Type B pancreatic cell (in vitro differentiated cells): ENCODE data around the gene FOSB. TPM values are rescaled to one million over a fixed set of nuclear protein-coding genes. Genes with fewer than 3 reads are reported as not detected.

Experiments
- DNase-seq: peaks from one replicate; pipeline ENCODE4 v3.0.0; 2021; ENCODE audit warnings: mixed read lengths; ENCODE audit not compliant: unreplicated experiment; ENCODE audit errors: extremely low spot score
- H3K27ac Mint-ChIP-seq: 2 replicates; pipeline ENCODE4 v1.8.0; 2021; ENCODE audit warnings: mild to moderate bottlenecking, mixed read lengths
- H3K27me3 Mint-ChIP-seq: 2 replicates; pipeline ENCODE4 v1.8.0; 2021; ENCODE audit warnings: mixed read lengths
- H3K36me3 Mint-ChIP-seq: 2 replicates; pipeline ENCODE4 v1.8.0; 2021; ENCODE audit warnings: mixed read lengths
- H3K4me1 Mint-ChIP-seq: one replicate; pipeline ENCODE4 v1.8.0; 2021; ENCODE audit warnings: mixed read lengths; ENCODE audit not compliant: unreplicated experiment
- H3K4me3 Mint-ChIP-seq: 2 replicates; pipeline ENCODE4 v1.8.0; 2021; ENCODE audit warnings: mild to moderate bottlenecking, mixed read lengths
- H3K9me3 Mint-ChIP-seq: 2 replicates; pipeline ENCODE4 v1.8.0; 2021; ENCODE audit warnings: mixed read lengths
- total RNA-seq: library from RNA; stranded (reverse); gene quantifications from 2 replicates; pipeline ENCODE4 v1.2.1, GENCODE V29; 2021; ENCODE audit warnings: low replicate concordance
- TF ChIP-seq, protein P1 (sequence below): fragments of 200-600 bp; sonication (generic); conservative IDR thresholded peaks from 2 replicates; pipeline ENCODE4 v1.5.0; 2021; ENCODE audit warnings: antibody characterized with exemption, mild to moderate bottlenecking

The FOSB gene
- total RNA-seq, 1 donor from 2014 or later, result 28.4 TPM

DNA sequence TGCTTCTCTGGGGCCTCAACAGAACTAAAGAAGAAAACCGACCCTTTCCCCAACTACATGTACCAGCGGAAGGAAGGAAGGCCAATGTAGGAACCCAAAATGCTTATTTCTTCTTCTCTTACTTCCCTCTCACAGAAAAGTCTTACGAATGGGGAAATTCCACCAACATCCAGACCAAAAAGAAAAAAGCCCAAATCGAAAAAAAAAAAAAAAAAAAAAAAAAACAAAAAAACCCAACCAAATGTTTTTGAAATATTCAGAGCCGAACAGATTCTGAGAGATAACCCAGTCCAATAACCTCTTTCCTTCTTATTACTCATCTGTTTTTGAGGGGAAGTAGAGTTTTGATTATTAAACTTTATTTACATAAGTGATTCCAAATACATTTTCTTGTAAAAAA is 34.3 kb downstream of the FOSB start:
- H3K27ac Mint-ChIP-seq, result no peak overlapping the region
- no peak for DNase-seq

DNA sequence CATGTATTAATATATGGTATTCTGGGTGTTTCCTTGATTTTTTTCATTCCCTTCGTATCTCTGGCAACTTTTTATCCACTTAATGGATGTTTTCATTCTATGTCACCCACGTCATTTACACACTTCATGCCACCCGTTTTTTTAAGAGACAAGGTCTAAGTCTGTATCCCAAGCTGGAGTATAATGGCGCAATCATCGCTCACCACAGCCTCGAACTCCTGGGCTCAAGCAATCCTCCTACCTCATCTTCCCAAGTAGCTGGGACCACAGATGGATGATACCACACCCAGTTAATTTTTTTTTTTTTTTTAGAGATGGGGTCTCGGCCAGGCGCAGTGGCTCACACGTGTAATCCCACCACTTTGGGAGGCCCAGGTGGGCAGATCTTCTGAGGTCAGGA is 36.1 kb downstream of the FOSB start:
- Mint-ChIP-seq H3K36me3 (peaks cover 3% of the 10 kb centered on the region), H3K4me1 (peaks cover 7% of the 10 kb centered on the region), H3K27me3 (peaks cover 54% of the 10 kb centered on the region), H3K9me3 (no peaks in the 10 kb centered on the region), H3K4me3 (no peak overlapping the region), H3K27ac (no peak overlapping the region)
- TF ChIP-seq, protein P1, sequence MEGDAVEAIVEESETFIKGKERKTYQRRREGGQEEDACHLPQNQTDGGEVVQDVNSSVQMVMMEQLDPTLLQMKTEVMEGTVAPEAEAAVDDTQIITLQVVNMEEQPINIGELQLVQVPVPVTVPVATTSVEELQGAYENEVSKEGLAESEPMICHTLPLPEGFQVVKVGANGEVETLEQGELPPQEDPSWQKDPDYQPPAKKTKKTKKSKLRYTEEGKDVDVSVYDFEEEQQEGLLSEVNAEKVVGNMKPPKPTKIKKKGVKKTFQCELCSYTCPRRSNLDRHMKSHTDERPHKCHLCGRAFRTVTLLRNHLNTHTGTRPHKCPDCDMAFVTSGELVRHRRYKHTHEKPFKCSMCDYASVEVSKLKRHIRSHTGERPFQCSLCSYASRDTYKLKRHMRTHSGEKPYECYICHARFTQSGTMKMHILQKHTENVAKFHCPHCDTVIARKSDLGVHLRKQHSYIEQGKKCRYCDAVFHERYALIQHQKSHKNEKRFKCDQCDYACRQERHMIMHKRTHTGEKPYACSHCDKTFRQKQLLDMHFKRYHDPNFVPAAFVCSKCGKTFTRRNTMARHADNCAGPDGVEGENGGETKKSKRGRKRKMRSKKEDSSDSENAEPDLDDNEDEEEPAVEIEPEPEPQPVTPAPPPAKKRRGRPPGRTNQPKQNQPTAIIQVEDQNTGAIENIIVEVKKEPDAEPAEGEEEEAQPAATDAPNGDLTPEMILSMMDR, result no peak
- DNase-seq, result no peak

More for the DNA sequence above, 34.3 kb downstream of the FOSB start:
- H3K9me3 Mint-ChIP-seq, result no peaks in the 10 kb centered on the region
- no peak overlapping the region for H3K4me3 Mint-ChIP-seq
- TF ChIP-seq, protein P1, result no peak
- peaks cover 67% of the 10 kb centered on the region for H3K27me3 Mint-ChIP-seq
- peaks cover 3% of the 10 kb centered on the region for H3K36me3 Mint-ChIP-seq
- H3K4me1 Mint-ChIP-seq, result peaks cover 10% of the 10 kb centered on the region

DNA sequence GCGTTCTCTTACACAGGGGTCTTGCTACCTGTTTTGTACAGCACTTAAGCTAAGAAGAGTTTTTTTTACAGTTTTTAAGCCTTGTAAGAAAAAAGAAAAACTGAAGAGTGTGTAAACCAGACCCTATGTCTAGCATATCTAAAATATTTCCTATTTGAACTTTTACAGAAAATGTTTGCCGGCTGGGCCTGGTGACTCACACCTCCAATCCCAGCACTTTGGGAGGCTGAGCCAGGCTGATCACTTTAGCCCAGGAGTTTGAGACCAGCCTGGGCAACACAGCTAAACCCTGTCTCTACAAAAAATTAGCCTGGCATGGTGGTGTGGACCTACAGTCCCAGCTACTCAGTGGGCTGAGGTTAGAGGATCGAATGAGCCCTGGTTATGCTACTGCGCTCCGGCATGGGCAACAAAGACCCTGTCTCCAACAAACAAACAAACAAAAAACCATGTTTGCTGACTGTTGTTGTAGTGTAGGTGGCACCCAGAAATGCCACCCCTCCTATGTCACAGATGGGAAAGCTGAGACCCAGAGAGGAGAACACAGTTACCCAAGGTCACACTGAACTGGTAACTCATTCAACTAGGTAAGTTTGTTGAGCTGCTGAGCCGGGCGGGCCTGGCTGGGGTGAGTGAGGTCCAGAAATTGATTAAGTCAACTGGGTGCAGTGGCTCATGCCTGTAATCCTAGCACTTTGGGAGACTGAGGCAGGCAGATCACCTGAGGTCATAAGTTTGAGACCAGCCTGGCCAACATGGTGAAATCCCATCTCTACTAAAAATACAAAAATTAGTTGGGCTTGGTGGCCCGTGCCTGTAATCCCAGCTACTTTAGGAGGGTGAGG is 37.6 kb downstream of the FOSB start:
- H3K36me3 Mint-ChIP-seq, result peaks cover 4% of the 10 kb centered on the region
- no peak for DNase-seq
- H3K27ac Mint-ChIP-seq, result peak overlapping the region; percentile 81
- H3K9me3 Mint-ChIP-seq, result no peaks in the 10 kb centered on the region
- H3K4me1 Mint-ChIP-seq, result peaks cover 10% of the 10 kb centered on the region
- H3K4me3 Mint-ChIP-seq, result peak overlapping the region; percentile 74
- peaks cover 40% of the 10 kb centered on the region for H3K27me3 Mint-ChIP-seq
- TF ChIP-seq, protein P1, result no peak

DNA sequence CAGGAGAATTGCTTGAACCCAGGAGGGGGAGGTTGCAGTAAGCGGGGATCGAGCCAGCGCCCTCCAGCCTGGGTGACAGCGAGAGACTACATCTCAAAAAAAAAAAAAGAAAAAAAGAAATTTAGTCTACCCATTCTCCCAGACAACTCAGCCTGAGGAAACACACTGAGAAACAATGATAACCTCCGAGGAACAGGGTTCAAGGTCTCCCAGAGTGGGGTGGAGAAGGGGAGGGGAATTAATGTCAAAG is 38.1 kb downstream of the FOSB start:
- TF ChIP-seq, protein P1, result no peak
- Mint-ChIP-seq H3K27ac (peak overlapping the region; percentile 81), H3K27me3 (peaks cover 35% of the 10 kb centered on the region), H3K36me3 (peaks cover 4% of the 10 kb centered on the region), H3K9me3 (no peaks in the 10 kb centered on the region), H3K4me1 (peaks cover 10% of the 10 kb centered on the region), H3K4me3 (peak overlapping the region; percentile 74)
- DNase-seq, result no peak

DNA sequence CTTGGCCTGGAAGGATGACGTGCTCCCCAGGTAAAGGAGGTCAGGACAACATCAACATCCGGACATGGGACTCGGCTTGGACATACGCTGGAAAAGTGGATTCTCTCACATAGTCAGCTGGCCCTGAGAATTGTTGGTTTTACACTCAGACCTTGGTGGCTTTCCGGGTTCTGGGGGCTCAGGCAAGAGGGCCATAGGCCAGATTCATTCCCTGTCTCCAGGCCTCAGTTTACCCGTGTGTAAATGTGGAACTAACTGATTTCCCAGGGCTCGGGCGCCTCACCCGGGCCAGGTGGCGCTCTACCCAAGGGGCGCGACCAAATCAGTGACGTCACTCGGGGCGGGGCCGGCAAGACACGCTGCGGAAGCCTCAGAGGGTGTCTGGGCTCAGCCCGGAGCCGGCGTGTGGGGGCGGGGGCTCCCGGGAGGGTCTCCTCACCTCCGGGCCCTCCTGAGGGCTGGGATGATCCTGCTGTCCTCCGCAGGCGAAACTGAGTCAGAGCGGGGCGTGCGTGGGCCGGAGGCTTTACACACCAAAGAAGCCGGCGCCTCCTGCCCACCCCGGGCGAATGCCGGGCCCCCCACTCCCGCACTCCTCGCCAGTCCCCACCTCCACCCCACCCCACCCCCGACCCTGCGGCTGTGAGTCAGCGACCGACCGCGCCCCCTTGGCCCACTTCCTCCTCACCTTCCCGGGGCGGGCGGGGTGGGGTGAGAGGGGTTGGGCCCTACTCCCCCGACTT is 38.6 kb downstream of the FOSB start:
- TF ChIP-seq, protein P1, result peak; percentile 45
- peak overlapping the region; percentile 95 for H3K4me3 Mint-ChIP-seq
- peak overlapping the region; percentile 95 for H3K27ac Mint-ChIP-seq
- DNase-seq, result peak; percentile 93
- peaks cover 4% of the 10 kb centered on the region for H3K36me3 Mint-ChIP-seq
- peaks cover 10% of the 10 kb centered on the region for H3K4me1 Mint-ChIP-seq
- peaks cover 30% of the 10 kb centered on the region for H3K27me3 Mint-ChIP-seq
- no peaks in the 10 kb centered on the region for H3K9me3 Mint-ChIP-seq
